ENCODE data around the gene LSR. TPM values are rescaled to one million over a fixed set of nuclear protein-coding genes. Genes with fewer than 3 reads are reported as not detected.

The LSR gene
- polyA plus RNA-seq, 1 donor (not counting 4 experiments of a cell fraction or from before 2014, with no cell fraction given) = 51.3 TPM

DNA sequence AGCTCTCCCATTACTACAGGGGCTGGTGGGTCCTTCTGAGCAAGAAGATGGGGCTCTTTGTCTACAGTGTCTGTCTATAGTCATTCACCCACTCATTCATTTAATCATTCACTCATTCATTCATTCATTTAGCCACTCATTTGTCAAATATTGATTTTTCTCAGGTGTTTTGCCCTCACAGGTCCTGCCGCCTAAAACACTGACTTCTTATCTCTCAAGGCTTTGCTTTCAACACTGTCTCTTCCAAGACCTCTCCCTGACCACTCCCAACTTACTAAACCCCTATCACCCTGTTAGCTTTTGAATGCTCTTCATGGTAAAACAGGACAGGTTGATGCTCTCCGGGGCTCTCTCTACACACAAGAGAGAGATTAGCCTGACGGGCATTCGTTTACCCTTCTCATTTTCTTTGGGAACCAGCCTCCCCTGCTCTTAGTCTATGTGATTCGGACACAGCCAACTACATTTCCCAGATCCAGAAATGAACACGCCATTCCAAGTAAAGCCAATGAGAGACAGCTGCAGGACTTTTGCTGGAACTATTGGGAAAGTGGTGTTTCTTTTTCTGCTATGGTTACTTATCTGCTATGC, 43.0 kb upstream of the LSR start:
- no peak for TF ChIP-seq EZH2 (IDR thresholded peaks at IDR 0.05; ENCODE audit: low read length)
- TF ChIP-seq, protein P1, sequence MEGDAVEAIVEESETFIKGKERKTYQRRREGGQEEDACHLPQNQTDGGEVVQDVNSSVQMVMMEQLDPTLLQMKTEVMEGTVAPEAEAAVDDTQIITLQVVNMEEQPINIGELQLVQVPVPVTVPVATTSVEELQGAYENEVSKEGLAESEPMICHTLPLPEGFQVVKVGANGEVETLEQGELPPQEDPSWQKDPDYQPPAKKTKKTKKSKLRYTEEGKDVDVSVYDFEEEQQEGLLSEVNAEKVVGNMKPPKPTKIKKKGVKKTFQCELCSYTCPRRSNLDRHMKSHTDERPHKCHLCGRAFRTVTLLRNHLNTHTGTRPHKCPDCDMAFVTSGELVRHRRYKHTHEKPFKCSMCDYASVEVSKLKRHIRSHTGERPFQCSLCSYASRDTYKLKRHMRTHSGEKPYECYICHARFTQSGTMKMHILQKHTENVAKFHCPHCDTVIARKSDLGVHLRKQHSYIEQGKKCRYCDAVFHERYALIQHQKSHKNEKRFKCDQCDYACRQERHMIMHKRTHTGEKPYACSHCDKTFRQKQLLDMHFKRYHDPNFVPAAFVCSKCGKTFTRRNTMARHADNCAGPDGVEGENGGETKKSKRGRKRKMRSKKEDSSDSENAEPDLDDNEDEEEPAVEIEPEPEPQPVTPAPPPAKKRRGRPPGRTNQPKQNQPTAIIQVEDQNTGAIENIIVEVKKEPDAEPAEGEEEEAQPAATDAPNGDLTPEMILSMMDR (optimal IDR thresholded peaks at IDR 0.05 in 1 of 3, IDR thresholded peaks at IDR 0.05 in 1 of 3, conservative IDR thresholded peaks at IDR 0.05 in 1 of 3; ENCODE audit: extremely low read depth in 1 of 3, insufficient read depth in 2 of 3, low read length in 3 of 3) = no peak
- no peaks in the 10 kb centered on the region for H3K9me1 ChIP-seq (ENCODE audit: control insufficient read depth, extremely low read depth, insufficient read depth, low read length)
- FAIRE-seq = no peak
- no peaks in the 10 kb centered on the region for H3K27me3 ChIP-seq (ENCODE audit: control insufficient read depth, extremely low read depth, insufficient read depth, low read length)
- no peaks in the 10 kb centered on the region for H3K4me1 ChIP-seq (ENCODE audit: control insufficient read depth, extremely low read depth, insufficient read depth, low read length)
- no peaks in the 10 kb centered on the region for H3K79me2 ChIP-seq (ENCODE audit: control insufficient read depth, insufficient read depth, low read length)
- no peak overlapping the region for H3K4me3 ChIP-seq (ENCODE audit: control insufficient read depth in 2 of 3, extremely low read depth in 1 of 3, insufficient read depth in 2 of 3, low read depth in 1 of 3, low read length in 3 of 3)
- H4K20me1 ChIP-seq (ENCODE audit: control insufficient read depth, extremely low read depth, insufficient read depth, low read length) = no peaks in the 10 kb centered on the region
- H3K27ac ChIP-seq (ENCODE audit: control insufficient read depth, insufficient read depth, low read length) = no peak overlapping the region
- H2AFZ ChIP-seq (ENCODE audit: control insufficient read depth, low read length) = no peak overlapping the region
- H3K36me3 ChIP-seq (ENCODE audit: control insufficient read depth in 2 of 2, extremely low read depth in 1 of 2, insufficient read depth in 2 of 2, low read length in 2 of 2) = no peaks in the 10 kb centered on the region
- dilution Hi-C loops (cut with MboI; ENCODE audit: extremely low pct_ligation_motif_present, low sequenced_read_pairs) = no loop called here
- no peak for DNase-seq (ENCODE audit: low read depth, low spot score)
- no peak overlapping the region for H3K4me2 ChIP-seq (ENCODE audit: control insufficient read depth, extremely low read depth, insufficient read depth, low read depth, low read length)
- no peaks in the 10 kb centered on the region for H3K9me3 ChIP-seq (ENCODE audit: control insufficient read depth, low read depth, low read length)
- H3K9ac ChIP-seq (ENCODE audit: control insufficient read depth, extremely low read depth, insufficient read depth, low read length) = no peak overlapping the region

DNA sequence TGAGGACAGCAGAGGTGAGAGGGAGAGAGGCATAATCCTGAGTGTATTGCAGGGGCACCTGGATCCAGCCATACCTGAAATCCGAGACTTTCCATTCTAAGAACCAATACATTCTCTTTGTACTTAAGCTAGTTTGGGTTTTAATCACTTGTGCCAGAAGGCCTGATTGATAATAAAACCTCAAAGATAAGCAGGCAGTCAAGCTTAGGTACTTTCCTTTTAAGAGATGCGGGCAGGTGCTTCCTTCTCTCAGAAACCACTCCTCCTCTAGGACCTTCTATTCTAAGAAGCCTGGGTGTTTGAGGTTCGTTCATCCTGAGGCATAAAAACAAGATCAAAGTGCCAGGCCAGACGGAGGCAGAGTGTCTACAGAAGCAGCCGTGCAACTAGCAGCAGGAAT, 42.4 kb upstream of the LSR start:
- DNase-seq (ENCODE audit: low read depth, low spot score) = no peak
- no peaks in the 10 kb centered on the region for H3K9me3 ChIP-seq (ENCODE audit: control insufficient read depth, low read depth, low read length)
- no peaks in the 10 kb centered on the region for H3K79me2 ChIP-seq (ENCODE audit: control insufficient read depth, insufficient read depth, low read length)
- H3K36me3 ChIP-seq (ENCODE audit: control insufficient read depth in 2 of 2, extremely low read depth in 1 of 2, insufficient read depth in 2 of 2, low read length in 2 of 2) = no peaks in the 10 kb centered on the region
- no peaks in the 10 kb centered on the region for H4K20me1 ChIP-seq (ENCODE audit: control insufficient read depth, extremely low read depth, insufficient read depth, low read length)
- FAIRE-seq = no peak
- H3K9ac ChIP-seq (ENCODE audit: control insufficient read depth, extremely low read depth, insufficient read depth, low read length) = no peak overlapping the region
- dilution Hi-C loops (cut with MboI; ENCODE audit: extremely low pct_ligation_motif_present, low sequenced_read_pairs) = no loop called here
- no peak overlapping the region for H3K4me3 ChIP-seq (ENCODE audit: control insufficient read depth in 2 of 3, extremely low read depth in 1 of 3, insufficient read depth in 2 of 3, low read depth in 1 of 3, low read length in 3 of 3)
- no peaks in the 10 kb centered on the region for H3K27me3 ChIP-seq (ENCODE audit: control insufficient read depth, extremely low read depth, insufficient read depth, low read length)
- no peaks in the 10 kb centered on the region for H3K9me1 ChIP-seq (ENCODE audit: control insufficient read depth, extremely low read depth, insufficient read depth, low read length)
- TF ChIP-seq EZH2 (IDR thresholded peaks at IDR 0.05; ENCODE audit: low read length) = no peak
- TF ChIP-seq, protein P1 (optimal IDR thresholded peaks at IDR 0.05 in 1 of 3, IDR thresholded peaks at IDR 0.05 in 1 of 3, conservative IDR thresholded peaks at IDR 0.05 in 1 of 3; ENCODE audit: extremely low read depth in 1 of 3, insufficient read depth in 2 of 3, low read length in 3 of 3) = no peak
- H3K4me1 ChIP-seq (ENCODE audit: control insufficient read depth, extremely low read depth, insufficient read depth, low read length) = no peaks in the 10 kb centered on the region
- no peak overlapping the region for H2AFZ ChIP-seq (ENCODE audit: control insufficient read depth, low read length)
- no peak overlapping the region for H3K4me2 ChIP-seq (ENCODE audit: control insufficient read depth, extremely low read depth, insufficient read depth, low read depth, low read length)
- H3K27ac ChIP-seq (ENCODE audit: control insufficient read depth, insufficient read depth, low read length) = no peak overlapping the region
